CD4-positive, alpha-beta memory T cell (primary cell): ENCODE data around the gene SERP2. TPM values are rescaled to one million over a fixed set of nuclear protein-coding genes. Genes with fewer than 3 reads are reported as not detected.
A peak's percentile ranks its signal among the peaks of the same experiment; 100 is the strongest.

ENCODE experiments used
- CTCF ChIA-PET: fragments of 350-600 bp; sonication (Branson Sonifier 250); formaldehyde crosslinking; loops from one replicate; lab custom pipeline; 2021; ENCODE audit warnings: inconsistent platforms; ENCODE audit not compliant: partially characterized antibody; lab: Charles Lee
- POLR2A ChIA-PET: fragments of 350-600 bp; sonication (Branson Sonifier 250); formaldehyde crosslinking; loops from one replicate; lab custom pipeline; 2021; ENCODE audit not compliant: partially characterized antibody; lab: Charles Lee
- DNase-seq, 5 donors: peaks; one replicate each; pipeline versions ENCODE4 v3.0.0 to v3.0.0-alpha.2; 2020 to 2022; ENCODE audit warnings: mixed read lengths in 1 of 5
- H3K27ac ChIP-seq: one replicate; pipeline ENCODE4 v1.7.0; 2013; ENCODE audit warnings: low read depth, low read length
- H3K27me3 ChIP-seq: 2 replicates; pipeline ENCODE4 v1.7.0; 2013; ENCODE audit warnings: mild to moderate bottlenecking, low read length, moderate library complexity; ENCODE audit not compliant: insufficient read depth
- H3K36me3 ChIP-seq: 2 replicates; pipeline ENCODE4 v1.7.0; 2013; ENCODE audit warnings: mild to moderate bottlenecking, low read length, moderate library complexity; ENCODE audit not compliant: insufficient read depth
- H3K4me1 ChIP-seq: 2 replicates; pipeline ENCODE4 v1.7.0; 2013; ENCODE audit warnings: mild to moderate bottlenecking, low read length, moderate library complexity; ENCODE audit not compliant: insufficient read depth
- H3K4me3 ChIP-seq, 2 donors: one replicate each; pipeline ENCODE4 v1.7.0; 2013; ENCODE audit warnings: low read length in 2 of 2, mild to moderate bottlenecking in 1 of 2
- H3K9me3 ChIP-seq, 2 donors: one replicate each; pipeline ENCODE4 v1.7.0; 2013; ENCODE audit warnings: low read length in 2 of 2, control low read depth in 1 of 2; ENCODE audit not compliant: control insufficient read depth in 1 of 2
- H3K27ac Mint-ChIP-seq, 7 donors: one replicate each; pipeline ENCODE4 v1.8.0; 2020 to 2021; ENCODE audit warnings: mixed read lengths in 7 of 7, mild to moderate bottlenecking in 6 of 7, inconsistent platforms in 3 of 7, moderate library complexity in 3 of 7
- H3K27me3 Mint-ChIP-seq, 2 donors: one replicate each; pipeline ENCODE4 v1.8.0; 2020 to 2021; ENCODE audit warnings: mixed read lengths in 2 of 2
- H3K36me3 Mint-ChIP-seq, 2 donors: one replicate each; pipeline ENCODE4 v1.8.0; 2020 to 2021; ENCODE audit warnings: mixed read lengths in 2 of 2, inconsistent platforms in 1 of 2, mild to moderate bottlenecking in 1 of 2
- H3K4me1 Mint-ChIP-seq, 4 donors: one replicate each; pipeline ENCODE4 v1.8.0; 2020 to 2021; ENCODE audit warnings: mixed read lengths in 4 of 4, mild to moderate bottlenecking in 1 of 4
- H3K4me3 Mint-ChIP-seq, 8 donors: one replicate each; pipeline ENCODE4 v1.8.0; 2020 to 2021; ENCODE audit warnings: mixed read lengths in 8 of 8, mild to moderate bottlenecking in 7 of 8, moderate library complexity in 6 of 8, inconsistent platforms in 3 of 8
- H3K9me3 Mint-ChIP-seq, 8 donors: one replicate each; pipeline ENCODE4 v1.8.0; 2020 to 2021; ENCODE audit warnings: mixed read lengths in 8 of 8, mild to moderate bottlenecking in 5 of 8, inconsistent platforms in 3 of 8, moderate library complexity in 1 of 8
- intact Hi-C: fragments of 100-400 bp; cut with micrococcal nuclease; formaldehyde crosslinking; loops from one replicate; pipeline ENCODE4 v1.15.1; 2023
- polyA plus RNA-seq, 2 donors: library from polyadenylated mRNA; unstranded; fragments of 300-500 nt; fragmentation: Illumina TruSeq; gene quantifications; one replicate each; pipeline ENCODE4 v1.2.3, GENCODE V29; 2021
- total RNA-seq, 2 experiments: library from RNA; stranded (reverse); gene quantifications; one replicate each; pipeline ENCODE4 v1.2.3, GENCODE V29; 2021

The SERP2 gene
- total and polyA plus RNA-seq, 4 experiments from 2014 or later: not detected

DNA sequence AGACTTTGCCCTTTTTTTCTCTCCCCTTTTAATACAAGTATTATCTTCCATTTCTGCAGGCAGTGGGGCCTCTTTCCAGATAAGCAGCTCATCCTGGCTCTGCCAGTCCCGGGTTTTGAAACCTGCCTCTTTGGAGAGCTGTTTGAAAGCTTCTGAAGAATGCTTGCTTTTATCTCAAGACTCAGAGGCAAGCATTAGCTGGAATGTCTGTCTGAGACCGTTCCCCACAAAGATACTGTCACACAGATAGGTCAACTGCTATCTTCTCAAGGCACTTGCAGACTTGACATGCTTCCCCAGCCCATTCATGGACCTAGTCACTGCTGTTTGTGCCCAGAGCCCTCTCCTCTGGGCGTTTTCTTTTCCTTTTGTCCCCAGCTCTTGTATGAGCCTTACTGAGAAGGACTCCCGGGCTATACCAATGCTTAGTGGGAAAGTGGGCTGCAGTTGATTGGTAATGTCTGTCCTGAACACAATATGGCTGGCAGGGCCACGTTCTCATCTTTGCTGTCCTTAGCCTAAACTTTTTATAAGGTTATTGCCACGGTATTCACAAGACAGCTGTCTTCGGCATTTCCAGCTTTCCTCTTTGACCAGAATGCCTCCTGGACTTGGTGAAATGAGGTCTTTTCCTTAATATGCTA, 13.4 kb downstream of the SERP2 start:
- POLR2A ChIA-PET: no interaction called here
- intact Hi-C loops: no loop called here

DNA sequence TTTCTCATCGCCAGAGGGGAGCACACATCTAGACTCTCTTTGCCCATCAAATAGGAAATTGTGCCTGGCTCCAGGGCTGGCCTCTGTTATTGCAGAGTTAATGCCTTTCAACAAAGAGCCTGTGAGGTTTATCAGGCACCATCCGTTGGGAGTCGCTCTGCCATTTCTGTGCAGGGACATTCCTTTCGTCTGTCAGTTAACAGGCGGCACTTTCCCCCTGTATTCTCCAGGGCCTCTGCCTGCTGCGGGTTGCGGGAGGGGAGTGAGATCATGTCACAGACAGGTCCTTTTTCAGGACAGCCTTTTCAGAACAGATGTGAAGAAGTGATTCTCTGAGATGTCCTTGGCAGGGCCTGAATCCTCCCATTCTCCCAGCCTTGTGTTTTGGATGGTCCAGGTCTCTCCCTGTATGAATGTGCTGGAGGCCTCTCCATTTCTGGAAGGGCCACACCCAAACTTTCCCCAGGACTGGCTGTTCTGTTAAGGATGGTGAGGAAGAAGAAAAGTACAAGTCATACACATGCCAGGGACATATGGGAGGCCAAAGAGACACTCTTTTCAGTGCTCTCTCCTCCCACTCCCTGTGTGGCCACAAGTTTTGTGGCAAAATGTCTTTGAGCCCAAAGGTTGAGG, 14.9 kb downstream of the SERP2 start:
- Mint-ChIP-seq H3K9me3 (no peaks in the 10 kb centered on the region), H3K36me3 (no peaks in the 10 kb centered on the region)

More for the DNA sequence above, 13.4 kb downstream of the SERP2 start:
- peaks cover 6% of the 10 kb centered on the region in 2 donors for H3K27me3 Mint-ChIP-seq
- CTCF ChIA-PET: no interaction called here
- no peak overlapping the region for H3K27ac ChIP-seq
- no peaks in the 10 kb centered on the region for H3K36me3 ChIP-seq
- H3K4me1 Mint-ChIP-seq: peaks cover 0 to 2% (median 0%) of the 10 kb centered on the region in 4 donors
- no peaks in the 10 kb centered on the region for H3K9me3 Mint-ChIP-seq
- H3K4me3 ChIP-seq: no peak overlapping the region
- H3K27me3 ChIP-seq: no peaks in the 10 kb centered on the region
- no peak overlapping the region for H3K4me3 Mint-ChIP-seq
- no peak overlapping the region for H3K27ac Mint-ChIP-seq
- H3K4me1 ChIP-seq: no peaks in the 10 kb centered on the region
- no peaks in the 10 kb centered on the region for H3K36me3 Mint-ChIP-seq
- H3K9me3 ChIP-seq: no peaks in the 10 kb centered on the region
- no peak for DNase-seq

DNA sequence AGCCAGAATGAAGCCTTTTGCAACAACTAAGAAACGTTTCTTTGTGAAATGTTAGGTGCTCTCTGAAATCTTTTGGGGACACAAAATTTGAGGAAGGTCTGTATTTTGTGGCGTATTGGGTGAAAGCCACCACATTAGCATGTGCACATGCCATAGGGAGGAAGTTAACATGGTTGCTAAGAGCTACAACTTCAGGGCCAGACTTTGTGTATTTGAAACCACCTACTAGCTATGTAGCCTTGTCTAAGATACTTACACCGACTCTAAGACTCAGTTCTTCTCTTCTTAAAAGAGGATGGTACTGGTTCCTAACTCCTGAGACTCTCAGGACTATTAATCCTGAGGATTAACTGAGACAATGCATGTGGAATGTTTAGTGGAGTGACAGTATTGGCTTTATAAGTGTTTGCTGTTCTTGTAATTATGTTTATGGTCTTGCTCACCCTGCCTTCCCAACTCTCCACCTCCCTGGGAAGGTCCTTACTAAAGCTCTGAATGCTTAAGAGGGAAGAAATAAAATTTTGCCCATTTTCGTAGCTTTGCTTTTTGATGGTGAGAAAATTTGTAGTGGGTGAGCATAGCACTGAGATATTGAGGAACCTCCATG, 15.5 kb downstream of the SERP2 start:
- no peaks in the 10 kb centered on the region for H3K9me3 ChIP-seq
- no peaks in the 10 kb centered on the region for H3K4me1 ChIP-seq
- intact Hi-C loops: no loop called here
- Mint-ChIP-seq H3K4me3 (no peak overlapping the region), H3K9me3 (no peaks in the 10 kb centered on the region), H3K4me1 (peaks cover 0 to 2% (median 0%) of the 10 kb centered on the region in 4 donors), H3K27ac (no peak overlapping the region), H3K27me3 (peaks cover 6 to 9% of the 10 kb centered on the region in 2 donors), H3K36me3 (no peaks in the 10 kb centered on the region)
- POLR2A ChIA-PET: no interaction called here
- H3K27ac ChIP-seq: no peak overlapping the region
- CTCF ChIA-PET: no interaction called here
- no peaks in the 10 kb centered on the region for H3K27me3 ChIP-seq
- no peak overlapping the region for H3K4me3 ChIP-seq
- DNase-seq: no peak
- no peaks in the 10 kb centered on the region for H3K36me3 ChIP-seq

More for the DNA sequence above, 14.9 kb downstream of the SERP2 start:
- H3K27ac ChIP-seq: no peak overlapping the region
- intact Hi-C loops: no loop called here
- ChIA-PET CTCF (no interaction called here), POLR2A (no interaction called here)
- Mint-ChIP-seq H3K4me3 (no peak overlapping the region), H3K27me3 (peaks cover 6 to 11% of the 10 kb centered on the region in 2 donors), H3K27ac (peak overlapping the region in 1 of 7 donors; percentile 39), H3K4me1 (peaks cover 0 to 2% (median 0%) of the 10 kb centered on the region in 4 donors)
- DNase-seq: no peak
- H3K9me3 ChIP-seq: no peaks in the 10 kb centered on the region
- H3K36me3 ChIP-seq: no peaks in the 10 kb centered on the region
- H3K27me3 ChIP-seq: no peaks in the 10 kb centered on the region
- H3K4me1 ChIP-seq: no peaks in the 10 kb centered on the region
- no peak overlapping the region for H3K4me3 ChIP-seq

DNA sequence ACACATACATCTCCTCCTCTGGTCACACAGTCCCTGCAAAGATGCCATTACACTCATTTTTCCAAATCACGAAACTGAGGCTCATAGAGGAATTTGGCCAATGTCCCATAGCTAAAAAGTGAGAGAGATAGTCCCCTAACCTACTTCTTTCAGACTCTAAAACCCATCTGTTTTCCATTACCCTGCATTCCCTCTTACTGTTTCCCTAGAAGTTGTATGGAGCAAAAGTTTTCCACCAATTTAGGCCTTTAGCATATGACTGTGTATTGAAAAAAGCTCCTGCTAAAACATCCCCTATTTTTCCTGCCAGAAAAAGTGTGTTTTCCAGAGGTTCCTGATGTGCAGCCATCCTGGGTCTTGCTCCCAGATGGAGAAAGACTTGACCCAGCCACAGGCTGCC, 16.3 kb downstream of the SERP2 start:
- Mint-ChIP-seq H3K27me3 (peaks cover 6 to 8% of the 10 kb centered on the region in 2 donors), H3K27ac (no peak overlapping the region), H3K9me3 (no peaks in the 10 kb centered on the region), H3K4me3 (no peak overlapping the region), H3K36me3 (no peaks in the 10 kb centered on the region), H3K4me1 (peaks cover 0 to 2% (median 0%) of the 10 kb centered on the region in 4 donors)
- no peaks in the 10 kb centered on the region for H3K9me3 ChIP-seq
- no peak overlapping the region for H3K27ac ChIP-seq
- POLR2A ChIA-PET: no interaction called here
- CTCF ChIA-PET: no interaction called here
- no peaks in the 10 kb centered on the region for H3K4me1 ChIP-seq
- no peak overlapping the region for H3K4me3 ChIP-seq
- DNase-seq: no peak
- no peaks in the 10 kb centered on the region for H3K36me3 ChIP-seq
- no peaks in the 10 kb centered on the region for H3K27me3 ChIP-seq
- intact Hi-C loops: no loop called here

DNA sequence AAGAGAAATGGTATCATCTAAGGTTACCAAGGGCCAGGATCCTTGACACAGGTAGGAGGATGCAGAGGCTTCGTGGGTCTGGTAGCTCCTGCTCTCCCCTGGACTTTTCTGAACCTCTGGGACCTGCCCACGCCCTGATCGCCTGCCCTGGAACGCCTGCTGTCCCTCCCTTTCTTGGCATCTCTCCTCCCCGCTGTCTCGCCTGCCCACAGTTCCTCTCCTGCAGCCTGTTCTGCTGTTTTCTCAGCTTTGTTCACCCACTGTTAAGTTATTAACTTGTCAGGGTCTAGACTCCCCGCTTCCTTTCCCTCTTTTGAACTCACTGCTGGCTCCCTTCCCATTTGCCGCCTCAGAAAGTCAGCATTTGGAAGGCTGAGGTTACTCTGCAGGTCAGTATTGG, 19.8 kb downstream of the SERP2 start:
- Mint-ChIP-seq H3K36me3 (no peaks in the 10 kb centered on the region), H3K27me3 (peaks cover 6 to 8% of the 10 kb centered on the region in 2 donors), H3K4me3 (no peak overlapping the region), H3K9me3 (no peaks in the 10 kb centered on the region), H3K27ac (no peak overlapping the region), H3K4me1 (no peaks in the 10 kb centered on the region)
- no peaks in the 10 kb centered on the region for H3K4me1 ChIP-seq
- H3K9me3 ChIP-seq: no peaks in the 10 kb centered on the region
- H3K4me3 ChIP-seq: no peak overlapping the region
- no peak overlapping the region for H3K27ac ChIP-seq
- H3K27me3 ChIP-seq: no peaks in the 10 kb centered on the region
- no peak for DNase-seq
- intact Hi-C loops: no loop called here
- ChIA-PET POLR2A (no interaction called here), CTCF (no interaction called here)
- no peaks in the 10 kb centered on the region for H3K36me3 ChIP-seq

DNA sequence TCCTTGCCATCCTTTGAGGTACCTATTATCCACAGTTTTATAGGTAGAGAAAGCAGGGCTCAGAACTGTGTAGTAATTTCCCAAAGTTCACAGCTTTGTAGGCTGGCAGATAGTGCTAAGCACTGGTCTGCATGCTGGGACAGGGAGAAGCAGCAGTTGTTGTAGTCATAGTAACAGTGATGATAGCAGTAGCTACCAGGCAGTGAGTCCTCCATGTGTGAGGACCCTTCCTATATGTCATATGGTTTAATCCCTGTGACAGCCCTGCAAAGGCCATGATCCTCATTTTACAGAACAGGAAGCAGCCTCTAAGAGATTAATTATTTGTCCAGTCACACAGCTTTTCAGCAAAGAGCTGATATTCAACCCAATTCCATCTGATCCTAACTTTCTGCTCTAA, 21.0 kb downstream of the SERP2 start:
- H3K4me1 Mint-ChIP-seq: no peaks in the 10 kb centered on the region
- no peaks in the 10 kb centered on the region for H3K4me1 ChIP-seq
- peaks cover 2 to 8% of the 10 kb centered on the region in 2 donors for H3K27me3 Mint-ChIP-seq
- H3K9me3 Mint-ChIP-seq: no peaks in the 10 kb centered on the region
- H3K27ac ChIP-seq: no peak overlapping the region
- H3K27me3 ChIP-seq: no peaks in the 10 kb centered on the region
- ChIA-PET POLR2A (no interaction called here), CTCF (no interaction called here)
- intact Hi-C loops: no loop called here
- H3K36me3 Mint-ChIP-seq: no peaks in the 10 kb centered on the region
- no peaks in the 10 kb centered on the region for H3K36me3 ChIP-seq
- no peak overlapping the region for H3K4me3 Mint-ChIP-seq
- no peak overlapping the region for H3K27ac Mint-ChIP-seq
- DNase-seq: no peak
- no peak overlapping the region for H3K4me3 ChIP-seq
- H3K9me3 ChIP-seq: no peaks in the 10 kb centered on the region

DNA sequence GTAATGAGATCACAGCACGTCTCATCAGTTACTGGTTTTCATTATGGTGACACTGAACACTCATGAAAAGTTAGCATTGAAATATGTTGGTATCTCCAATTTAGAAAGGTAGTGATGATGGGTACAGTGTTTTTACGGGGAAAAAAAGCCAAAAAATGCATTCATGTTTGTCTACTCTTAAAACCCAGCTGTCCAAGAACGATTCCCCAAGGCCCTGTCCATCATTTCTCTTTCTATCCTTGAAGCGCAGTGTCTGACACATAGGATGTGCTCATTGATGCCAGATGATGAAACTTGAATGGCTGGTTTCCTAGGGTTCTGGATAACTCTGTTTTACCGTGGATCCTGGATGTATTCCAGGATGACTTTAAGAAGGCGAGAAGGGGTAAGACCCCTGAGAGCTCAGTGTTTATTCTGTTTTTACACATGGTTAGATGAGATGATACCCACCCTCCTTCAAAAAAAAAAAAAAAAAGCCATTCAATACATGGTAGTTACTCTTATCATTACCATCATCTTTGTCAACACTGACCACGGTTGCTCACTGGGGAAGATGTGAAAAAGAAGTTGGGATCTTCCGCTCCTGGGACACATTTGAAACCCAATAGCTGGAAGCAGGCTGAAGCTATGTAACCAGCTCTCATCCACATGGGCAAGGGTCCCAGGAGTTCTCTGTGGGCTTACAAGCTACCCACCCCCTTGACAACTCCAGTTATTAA, 22.5 kb downstream of the SERP2 start:
- Histone ChIP-seq H3K27ac (no peak overlapping the region), H3K36me3 (no peaks in the 10 kb centered on the region), H3K4me1 (no peaks in the 10 kb centered on the region), H3K9me3 (no peaks in the 10 kb centered on the region), H3K27me3 (no peaks in the 10 kb centered on the region), H3K4me3 (no peak overlapping the region)
- Mint-ChIP-seq H3K4me1 (no peaks in the 10 kb centered on the region), H3K4me3 (no peak overlapping the region), H3K9me3 (no peaks in the 10 kb centered on the region), H3K36me3 (no peaks in the 10 kb centered on the region), H3K27me3 (peaks cover 0 to 5% of the 10 kb centered on the region in 2 donors), H3K27ac (no peak overlapping the region)
- POLR2A ChIA-PET: no interaction called here
- CTCF ChIA-PET: interaction anchor here (0.7 to 1.1 kb wide), 2 partner anchors 13 to 40 kb away, joined by 3 to 4 read pairs; no protein-coding TSS in a partner anchor
- no peak for DNase-seq
- intact Hi-C loops: no loop called here
